OCI-LY3 (cell line): ENCODE data around the gene STIM1.

ENCODE experiments used
- H2AFZ ChIP-seq: fragments of 200-600, 300-600 bp; shearing (Covaris generic); 2 replicates; pipeline ENCODE4 v1.6.0; 2014; ENCODE audit warnings: antibody characterized with exemption, low read depth, low read length
- H3K27ac ChIP-seq: fragments of 200-600, 300-600 bp; sonication (generic); 2 replicates; pipeline ENCODE4 v1.5.1; 2014; ENCODE audit warnings: mild to moderate bottlenecking, low read length, moderate library complexity, mixed read lengths
- H3K27me3 ChIP-seq: fragments of 200-600, 300-600 bp; sonication (generic); 2 replicates; pipeline ENCODE4 v1.6.1; 2014; ENCODE audit warnings: low read depth, low read length, mixed read lengths
- H3K36me3 ChIP-seq: fragments of 200-600, 300-600 bp; sonication (generic); replicated peaks from 2 replicates; pipeline ENCODE3; 2014; ENCODE audit warnings: low read depth, low read length, mixed read lengths
- H3K4me1 ChIP-seq: fragments of 300-600, 200-600 bp; sonication (generic); 2 replicates; pipeline ENCODE4 v1.6.1; 2014; ENCODE audit warnings: low read length, mixed read lengths
- H3K4me2 ChIP-seq: fragments of 200-600, 300-600 bp; sonication (generic); 2 replicates; pipeline ENCODE4 v1.6.1; 2014; ENCODE audit warnings: low read length, mixed read lengths
- H3K4me3 ChIP-seq: fragments of 300-600, 200-600 bp; sonication (generic); 2 replicates; pipeline ENCODE4 v1.5.1; 2014; ENCODE audit warnings: antibody characterized with exemption, mild to moderate bottlenecking, low read length, moderate library complexity
- H3K79me2 ChIP-seq: fragments of 300-600, 200-600 bp; shearing (Covaris generic); 2 replicates; pipeline ENCODE4 v1.6.1; 2014; ENCODE audit warnings: mild to moderate bottlenecking, low read length, mixed read lengths
- H3K9ac ChIP-seq: fragments of 300-600, 200-600 bp; shearing (Covaris generic); 2 replicates; pipeline ENCODE4 v1.6.0; 2014; ENCODE audit warnings: mild to moderate bottlenecking, low read length, moderate library complexity
- H3K9me3 ChIP-seq: fragments of 200-600, 300-600 bp; shearing (Covaris generic); 2 replicates; pipeline ENCODE4 v1.6.1; 2014; ENCODE audit warnings: low read length, mixed read lengths; ENCODE audit not compliant: insufficient read depth
- H4K20me1 ChIP-seq: fragments of 200-600, 300-600 bp; sonication (generic); 2 replicates; pipeline ENCODE4 v1.6.1; 2016; ENCODE audit warnings: low read length, mixed read lengths; ENCODE audit not compliant: insufficient read depth
- CTCF ChIP-seq: fragments of 200-600, 300-600 bp; sonication (generic); IDR thresholded peaks from 2 replicates; pipeline ENCODE4 v1.5.1; 2014; ENCODE audit warnings: antibody characterized with exemption, low read length, low read depth
- EZH2phosphoT487 ChIP-seq: fragments of 200-600 bp; shearing (Covaris generic); IDR thresholded peaks from 2 replicates; pipeline ENCODE4 v1.6.1; 2018; ENCODE audit warnings: antibody characterized with exemption, mixed run types, low read depth

The STIM1 gene

GRCh38 chr11:3983101-3983500 is 127.6 kb downstream of the STIM1 start:
- H3K27me3 ChIP-seq: no peaks in the 10 kb centered on the region
- no peak overlapping the region for H3K9ac ChIP-seq
- no peak overlapping the region for H3K27ac ChIP-seq
- H3K36me3 ChIP-seq: no peaks in the 10 kb centered on the region
- no peak for TF ChIP-seq CTCF
- TF ChIP-seq EZH2phosphoT487: no peak
- H3K9me3 ChIP-seq: no peaks in the 10 kb centered on the region
- no peak overlapping the region for H3K4me2 ChIP-seq
- no peak overlapping the region for H3K4me3 ChIP-seq
- H3K79me2 ChIP-seq: no peaks in the 10 kb centered on the region
- no peak overlapping the region for H2AFZ ChIP-seq
- H4K20me1 ChIP-seq: 0 out of 2 replicates have a peak, but pooled peaks cover 3% of the 10 kb centered on the region
- H3K4me1 ChIP-seq: no peaks in the 10 kb centered on the region

GRCh38 chr11:3984896-3985295 is 129.4 kb downstream of the STIM1 start:
- Histone ChIP-seq H3K36me3 (no peaks in the 10 kb centered on the region), H3K4me2 (no peak overlapping the region), H3K9me3 (no peaks in the 10 kb centered on the region), H3K27ac (no peak overlapping the region), H3K27me3 (no peaks in the 10 kb centered on the region), H3K9ac (no peak overlapping the region), H3K4me1 (no peaks in the 10 kb centered on the region), H3K79me2 (no peaks in the 10 kb centered on the region), H2AFZ (no peak overlapping the region), H3K4me3 (no peak overlapping the region), H4K20me1 (0 out of 2 replicates have a peak, but pooled peaks cover 3% of the 10 kb centered on the region)
- TF ChIP-seq EZH2phosphoT487 (no peak), CTCF (peak; percentile 18)

GRCh38 chr11:3985631-3986030 is 130.2 kb downstream of the STIM1 start:
- Histone ChIP-seq H4K20me1 (0 out of 2 replicates have a peak, but pooled peaks cover 3% of the 10 kb centered on the region), H3K4me1 (no peaks in the 10 kb centered on the region), H3K9ac (no peak overlapping the region), H3K9me3 (no peaks in the 10 kb centered on the region), H3K4me2 (no peak overlapping the region), H3K27me3 (no peaks in the 10 kb centered on the region), H3K79me2 (no peaks in the 10 kb centered on the region), H3K36me3 (no peaks in the 10 kb centered on the region), H2AFZ (no peak overlapping the region), H3K4me3 (no peak overlapping the region), H3K27ac (no peak overlapping the region)
- TF ChIP-seq CTCF (no peak), EZH2phosphoT487 (no peak)

- H2AFZ ChIP-seq: no peak overlapping the region
- no peak overlapping the region for H3K9ac ChIP-seq
- no peak overlapping the region for H3K4me3 ChIP-seq
- H3K36me3 ChIP-seq: no peaks in the 10 kb centered on the region
- H3K79me2 ChIP-seq: no peaks in the 10 kb centered on the region
- H3K4me1 ChIP-seq: no peaks in the 10 kb centered on the region
- TF ChIP-seq EZH2phosphoT487 (no peak), CTCF (no peak)
- no peaks in the 10 kb centered on the region for H3K27me3 ChIP-seq
- H3K4me2 ChIP-seq: no peak overlapping the region
- no peak overlapping the region for H3K27ac ChIP-seq
- H4K20me1 ChIP-seq: 0 out of 2 replicates have a peak, but pooled peaks cover 3% of the 10 kb centered on the region
- H3K9me3 ChIP-seq: no peaks in the 10 kb centered on the region
Observed at GRCh38 chr11:3986301-3986700, 130.8 kb downstream of the STIM1 start.
